Endothelial cell of umbilical vein (primary cell): ENCODE results near the gene PRDM16. TPM values are rescaled to one million over a fixed set of nuclear protein-coding genes. Genes with fewer than 3 reads are reported as not detected.

Experiments used
- BruUV-seq: library from RNA; stranded (reverse); fragments of 400-500 nt; replicated peaks from 2 replicates; lab custom pipeline; 2021; lab: Mats Ljungman, UMichigan
- CTCF ChIA-PET: fragments of 300-600, 350-600 bp; sonication (Branson Sonifier 250); formaldehyde crosslinking; loops from one replicate; lab custom pipeline; 2021; ENCODE audit warnings: antibody characterized with exemption, inconsistent platforms; lab: Charles Lee
- POLR2A ChIA-PET: fragments of 300-600, 350-600 bp; sonication (Branson Sonifier 250); formaldehyde crosslinking; loops from one replicate; lab custom pipeline; 2021; ENCODE audit warnings: antibody characterized with exemption, inconsistent platforms; lab: Charles Lee
- DNase-seq: peaks from one replicate; pipeline ENCODE4 v3.0.0-alpha.2; 2011; ENCODE audit warnings: low read depth, low spot score
- FAIRE-seq: peaks from 2 replicates; lab custom pipeline; 2011; peaks lifted over from hg19 to GRCh38; lab: Jason Lieb, UNC
- H2AFZ ChIP-seq: 2 replicates; pipeline ENCODE4 v1.6.0; 2012; ENCODE audit warnings: low read depth, low read length, control low read depth, inconsistent platforms
- H3K27ac ChIP-seq: 2 replicates; pipeline ENCODE4 v1.5.1; 2011; ENCODE audit warnings: low read depth, mild to moderate bottlenecking, control low read depth, low read length, moderate library complexity; ENCODE audit not compliant: insufficient read depth
- H3K27me3 ChIP-seq, 2 experiments: 2 replicates each; pipeline versions ENCODE4 v1.6.0 to v1.6.1; 2011; ENCODE audit warnings: low read length in 2 of 2, mixed read lengths in 1 of 2; ENCODE audit not compliant: control insufficient read depth in 2 of 2, insufficient read depth in 2 of 2
- H3K36me3 ChIP-seq, 2 experiments: 2 replicates in 1 of 2; 3 replicates in 1 of 2; pipeline ENCODE4 v1.5.1; 2011; ENCODE audit warnings: low read length in 2 of 2, mild to moderate bottlenecking in 1 of 2, moderate library complexity in 1 of 2; ENCODE audit not compliant: control insufficient read depth in 2 of 2, insufficient read depth in 2 of 2; ENCODE audit errors: extremely low read depth in 1 of 2
- H3K4me1 ChIP-seq: 3 replicates; pipeline ENCODE4 v1.5.1; 2011; ENCODE audit warnings: mild to moderate bottlenecking, low read length; ENCODE audit not compliant: control insufficient read depth, insufficient read depth; ENCODE audit errors: extremely low read depth
- H3K4me2 ChIP-seq: 2 replicates; pipeline ENCODE4 v1.6.1; 2011; ENCODE audit warnings: low read length, control low read depth, mixed read lengths; ENCODE audit not compliant: insufficient read depth
- H3K4me3 ChIP-seq, 3 experiments: fragments of 200-600 bp in 1 of 3; sonication (generic), shearing (Covaris generic) in 1 of 3; replicated peaks in 1 of 3; 2 replicates each; pipeline ENCODE4 v1.5.1; 2011 to 2016; ENCODE audit warnings: control low read depth in 3 of 3, low read length in 3 of 3, mild to moderate bottlenecking in 2 of 3, inconsistent platforms in 1 of 3, low read depth in 1 of 3, moderate library complexity in 1 of 3; ENCODE audit not compliant: insufficient read depth in 1 of 3
- H3K79me2 ChIP-seq: 2 replicates; pipeline ENCODE4 v1.6.0; 2012; ENCODE audit warnings: low read length, inconsistent platforms; ENCODE audit not compliant: control insufficient read depth, insufficient read depth
- H3K9ac ChIP-seq: replicated peaks from 2 replicates; pipeline ENCODE3; 2011; ENCODE audit warnings: low read length, control low read depth; ENCODE audit not compliant: insufficient read depth; ENCODE audit errors: extremely low read depth
- H3K9me1 ChIP-seq: replicated peaks from 3 replicates; pipeline ENCODE4 v1.6.0; 2011; ENCODE audit warnings: mild to moderate bottlenecking, low read length; ENCODE audit not compliant: control insufficient read depth, insufficient read depth; ENCODE audit errors: extremely low read depth
- H3K9me3 ChIP-seq: replicated peaks from 2 replicates; pipeline ENCODE4 v1.5.1; 2012; ENCODE audit warnings: low read length, inconsistent platforms; ENCODE audit not compliant: control insufficient read depth, insufficient read depth
- H4K20me1 ChIP-seq: replicated peaks from 2 replicates; pipeline ENCODE3; 2011; ENCODE audit warnings: mild to moderate bottlenecking, low read length; ENCODE audit not compliant: control insufficient read depth, insufficient read depth; ENCODE audit errors: extremely low read depth
- EZH2 ChIP-seq: IDR thresholded peaks from 2 replicates; pipeline ENCODE4 v1.6.1; 2012; ENCODE audit warnings: borderline replicate concordance, low read depth, mild to moderate bottlenecking, moderate library complexity, low read length, inconsistent platforms; ENCODE audit not compliant: severe bottlenecking
- FOS ChIP-seq: IDR thresholded peaks from 2 replicates; pipeline ENCODE4 v1.6.1; 2011; ENCODE audit warnings: mild to moderate bottlenecking, low read length, moderate library complexity, borderline replicate concordance; ENCODE audit not compliant: insufficient read depth
- GATA2 ChIP-seq: IDR thresholded peaks from 2 replicates; pipeline ENCODE4 v1.7.0; 2011; ENCODE audit warnings: low read depth, mild to moderate bottlenecking, moderate library complexity, mixed read lengths, low read length; ENCODE audit not compliant: insufficient read length, insufficient read depth
- JUN ChIP-seq: IDR thresholded peaks from 2 replicates; pipeline ENCODE4 v1.6.1; 2011; ENCODE audit warnings: borderline replicate concordance, low read depth; ENCODE audit not compliant: insufficient read length, insufficient read depth
- POLR2A ChIP-seq: IDR thresholded peaks from 2 replicates; pipeline ENCODE4 v1.6.1; 2012; ENCODE audit warnings: low read depth, mild to moderate bottlenecking, control low read depth, low read length
- dilution Hi-C: fragments of 300-500 bp; cut with MboI; formaldehyde crosslinking; loops from one replicate; pipeline ENCODE4 v1.15.0; 2019; ENCODE audit warnings: low sequenced_read_pairs; ENCODE audit not compliant: extremely low pct_ligation_motif_present
- intact Hi-C: fragments of 100-400 bp; cut with micrococcal nuclease; formaldehyde crosslinking; loops from one replicate; pipeline ENCODE4 v1.10.0; 2022
- polyA plus RNA-seq, 4 experiments: library from polyadenylated mRNA; depleted of rRNA in 3 of 4; stranded (reverse) in 3 of 4; unstranded in 1 of 4; fragments of >200 nt; gene quantifications; 2 replicates each; pipeline versions ENCODE4 v1.2.1 to v1.2.3, GENCODE V29; 2011 to 2012; ENCODE audit warnings: missing spikeins in 1 of 4
- total RNA-seq: library from RNA; stranded (reverse); gene quantifications from 2 replicates; pipeline ENCODE4 v1.2.3, GENCODE V29; 2021

The PRDM16 gene
- total and polyA plus RNA-seq, 2 donors (not counting 3 experiments of a cell fraction or from before 2014, with no cell fraction given): not detected

DNA sequence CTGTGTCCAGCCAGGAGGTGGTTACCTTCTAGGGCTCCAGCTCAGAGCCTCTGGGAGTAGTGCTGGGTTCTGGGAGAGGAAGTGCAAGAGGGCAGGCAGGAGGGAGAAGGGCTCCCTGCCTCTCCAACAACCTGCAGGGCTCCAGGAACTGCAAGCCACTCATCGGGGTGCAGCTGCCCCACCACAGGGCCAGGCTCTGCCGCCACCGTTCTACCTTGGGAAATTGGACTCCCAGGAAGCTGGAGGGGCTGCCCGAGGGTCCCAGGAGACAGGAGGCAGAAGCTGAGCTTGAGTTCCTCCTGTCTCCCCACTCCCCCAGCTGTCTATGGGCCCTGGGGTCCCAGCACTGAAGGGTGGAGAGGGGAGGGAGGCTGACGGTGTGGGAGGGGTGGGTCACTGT lies 7.4 kb upstream of the PRDM16 start:
- H3K4me2 ChIP-seq: no peak overlapping the region
- intact Hi-C loops: loop anchor here (10.0 kb wide), 1 partner anchor 253 kb away; no protein-coding TSS in a partner anchor
- no peaks in the 10 kb centered on the region for H3K4me1 ChIP-seq
- H3K79me2 ChIP-seq: no peaks in the 10 kb centered on the region
- dilution Hi-C loops: no loop called here
- no peaks in the 10 kb centered on the region for H3K9me3 ChIP-seq
- FAIRE-seq (no peak), DNase-seq (no peak)
- no TSS peak for BruUV-seq
- H3K4me3 ChIP-seq: no peak overlapping the region
- no peak overlapping the region for H2AFZ ChIP-seq
- H3K27me3 ChIP-seq: peaks cover 32 to 41% of the 10 kb centered on the region in 2 experiments
- ChIA-PET CTCF (no interaction called here), POLR2A (no interaction called here)
- no peaks in the 10 kb centered on the region for H4K20me1 ChIP-seq
- TF ChIP-seq FOS (no peak), POLR2A (no peak), EZH2 (no peak)
- H3K9ac ChIP-seq: no peak overlapping the region
- no peaks in the 10 kb centered on the region for H3K9me1 ChIP-seq
- no peaks in the 10 kb centered on the region for H3K36me3 ChIP-seq
- H3K27ac ChIP-seq: no peak overlapping the region

DNA sequence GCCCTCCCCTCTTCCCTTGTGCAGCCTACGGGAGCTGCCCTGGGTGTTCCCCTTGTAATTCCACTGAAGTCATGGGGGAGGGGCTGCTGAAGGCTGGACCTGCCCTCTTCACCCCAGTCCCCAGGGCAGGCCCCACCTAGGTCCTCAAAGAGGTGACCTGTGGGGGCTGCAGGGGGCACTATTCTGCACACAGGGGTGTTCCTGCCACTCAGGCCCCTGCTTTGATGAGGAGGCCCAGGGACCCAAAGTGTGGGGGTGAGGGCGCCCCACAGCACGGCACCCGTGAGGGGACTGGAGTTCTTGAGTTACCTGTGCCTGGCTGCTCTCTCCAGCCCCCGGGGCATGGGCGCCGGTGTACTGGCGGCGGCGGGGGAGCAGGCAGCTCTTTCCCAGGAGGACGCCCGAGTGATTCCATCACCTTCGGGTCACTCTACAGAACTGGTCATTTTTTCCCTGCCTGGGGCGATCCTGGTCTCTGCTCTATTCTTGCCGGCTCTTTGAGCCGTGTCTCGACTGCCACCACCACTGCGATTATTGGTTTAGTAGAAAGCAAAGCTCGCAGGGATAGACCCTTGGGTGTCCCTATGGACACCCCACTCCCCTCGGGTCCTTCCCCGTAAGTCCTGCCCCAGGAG lies 6.9 kb upstream of the PRDM16 start:
- Histone ChIP-seq H3K4me2 (no peak overlapping the region), H3K36me3 (no peaks in the 10 kb centered on the region), H3K4me1 (no peaks in the 10 kb centered on the region), H3K79me2 (no peaks in the 10 kb centered on the region), H3K9me1 (no peaks in the 10 kb centered on the region), H3K27ac (no peak overlapping the region), H3K9ac (no peak overlapping the region), H3K4me3 (no peak overlapping the region), H3K27me3 (peaks cover 37 to 46% of the 10 kb centered on the region in 2 experiments), H3K9me3 (no peaks in the 10 kb centered on the region), H2AFZ (no peak overlapping the region), H4K20me1 (no peaks in the 10 kb centered on the region)
- intact Hi-C loops: loop anchor here (10.0 kb wide), 1 partner anchor 253 kb away; no protein-coding TSS in a partner anchor
- dilution Hi-C loops: no loop called here
- FAIRE-seq: no peak
- POLR2A ChIA-PET: no interaction called here
- CTCF ChIA-PET: no interaction called here
- TF ChIP-seq GATA2 (no peak), JUN (no peak), EZH2 (peak; percentile 1)
- DNase-seq: no peak
- BruUV-seq: no TSS peak
